Activated naive CD4-positive, alpha-beta T cell treated with anti-CD3 and anti-CD28 coated beads, Interleukin-2, amount 50 U/mL, for 24 hours (primary cell): ENCODE data around the gene CGA.

Experiments
- H3K27ac Mint-ChIP-seq: one replicate; pipeline ENCODE4 v1.8.0; 2021; ENCODE audit warnings: mild to moderate bottlenecking, mixed read lengths
- H3K27me3 Mint-ChIP-seq: one replicate; pipeline ENCODE4 v1.8.0; 2021; ENCODE audit warnings: mixed read lengths
- H3K36me3 Mint-ChIP-seq: one replicate; pipeline ENCODE4 v1.8.0; 2021; ENCODE audit warnings: mixed read lengths
- H3K4me1 Mint-ChIP-seq: one replicate; pipeline ENCODE4 v1.8.0; 2021; ENCODE audit warnings: mixed read lengths
- H3K4me3 Mint-ChIP-seq: one replicate; pipeline ENCODE4 v1.8.0; 2021; ENCODE audit warnings: mild to moderate bottlenecking, mixed read lengths
- H3K9me3 Mint-ChIP-seq: one replicate; pipeline ENCODE4 v1.8.0; 2021; ENCODE audit warnings: mixed read lengths

CGA gene

GRCh38 chr6:87101067-87101466 is 6.2 kb upstream of the CGA start:
- no peaks in the 10 kb centered on the region for H3K9me3 Mint-ChIP-seq
- H3K27ac Mint-ChIP-seq, result no peak overlapping the region
- no peak overlapping the region for H3K4me3 Mint-ChIP-seq
- H3K27me3 Mint-ChIP-seq, result no peaks in the 10 kb centered on the region
- H3K4me1 Mint-ChIP-seq, result no peaks in the 10 kb centered on the region
- H3K36me3 Mint-ChIP-seq, result no peaks in the 10 kb centered on the region

- Mint-ChIP-seq H3K27me3 (peaks cover 1% of the 10 kb centered on the region), H3K27ac (no peak overlapping the region), H3K9me3 (no peaks in the 10 kb centered on the region), H3K4me3 (no peak overlapping the region), H3K36me3 (no peaks in the 10 kb centered on the region), H3K4me1 (no peaks in the 10 kb centered on the region)
Observed at GRCh38 chr6:87100216-87100615, 5.3 kb upstream of the CGA start.

GRCh38 chr6:87099472-87099871 is 4.6 kb upstream of the CGA start:
- no peaks in the 10 kb centered on the region for H3K36me3 Mint-ChIP-seq
- no peak overlapping the region for H3K27ac Mint-ChIP-seq
- H3K4me3 Mint-ChIP-seq, result no peak overlapping the region
- no peaks in the 10 kb centered on the region for H3K4me1 Mint-ChIP-seq
- peaks cover 1% of the 10 kb centered on the region for H3K27me3 Mint-ChIP-seq
- H3K9me3 Mint-ChIP-seq, result no peaks in the 10 kb centered on the region

- no peak overlapping the region for H3K4me3 Mint-ChIP-seq
- peaks cover 1% of the 10 kb centered on the region for H3K27me3 Mint-ChIP-seq
- H3K9me3 Mint-ChIP-seq, result no peaks in the 10 kb centered on the region
- H3K27ac Mint-ChIP-seq, result no peak overlapping the region
- no peaks in the 10 kb centered on the region for H3K4me1 Mint-ChIP-seq
- no peaks in the 10 kb centered on the region for H3K36me3 Mint-ChIP-seq
Observed at GRCh38 chr6:87094576-87094975, 330 bp downstream of the CGA start.

GRCh38 chr6:87093651-87094050 is 1.3 kb downstream of the CGA start:
- Mint-ChIP-seq H3K27me3 (peaks cover 1% of the 10 kb centered on the region), H3K36me3 (no peaks in the 10 kb centered on the region), H3K4me1 (no peaks in the 10 kb centered on the region), H3K9me3 (no peaks in the 10 kb centered on the region), H3K4me3 (no peak overlapping the region), H3K27ac (no peak overlapping the region)

- peaks cover 1% of the 10 kb centered on the region for H3K27me3 Mint-ChIP-seq
- no peaks in the 10 kb centered on the region for H3K36me3 Mint-ChIP-seq
- H3K4me3 Mint-ChIP-seq, result no peak overlapping the region
- no peaks in the 10 kb centered on the region for H3K4me1 Mint-ChIP-seq
- no peak overlapping the region for H3K27ac Mint-ChIP-seq
- H3K9me3 Mint-ChIP-seq, result no peaks in the 10 kb centered on the region
Observed at GRCh38 chr6:87093199-87093598, 1.7 kb downstream of the CGA start.

GRCh38 chr6:87092435-87092834 is 2.5 kb downstream of the CGA start:
- no peaks in the 10 kb centered on the region for H3K36me3 Mint-ChIP-seq
- no peaks in the 10 kb centered on the region for H3K4me1 Mint-ChIP-seq
- H3K4me3 Mint-ChIP-seq, result no peak overlapping the region
- no peaks in the 10 kb centered on the region for H3K9me3 Mint-ChIP-seq
- H3K27ac Mint-ChIP-seq, result no peak overlapping the region
- H3K27me3 Mint-ChIP-seq, result peaks cover 1% of the 10 kb centered on the region

GRCh38 chr6:87089135-87089534 is 5.8 kb downstream of the CGA start:
- H3K4me1 Mint-ChIP-seq, result no peaks in the 10 kb centered on the region
- peaks cover 2% of the 10 kb centered on the region for H3K27me3 Mint-ChIP-seq
- no peaks in the 10 kb centered on the region for H3K36me3 Mint-ChIP-seq
- no peaks in the 10 kb centered on the region for H3K9me3 Mint-ChIP-seq
- H3K27ac Mint-ChIP-seq, result no peak overlapping the region
- no peak overlapping the region for H3K4me3 Mint-ChIP-seq

GRCh38 chr6:87088076-87088475 is 6.8 kb downstream of the CGA start:
- Mint-ChIP-seq H3K36me3 (no peaks in the 10 kb centered on the region), H3K9me3 (no peaks in the 10 kb centered on the region), H3K4me3 (no peak overlapping the region), H3K27me3 (peaks cover 2% of the 10 kb centered on the region), H3K27ac (no peak overlapping the region), H3K4me1 (no peaks in the 10 kb centered on the region)

- H3K27me3 Mint-ChIP-seq, result peaks cover 4% of the 10 kb centered on the region
- no peak overlapping the region for H3K27ac Mint-ChIP-seq
Observed at GRCh38 chr6:87082160-87082721, 12.7 kb downstream of the CGA start.

GRCh38 chr6:87078983-87079616 is 15.8 kb downstream of the CGA start:
- H3K27me3 Mint-ChIP-seq, result peaks cover 2% of the 10 kb centered on the region
- H3K27ac Mint-ChIP-seq, result no peak overlapping the region
- H3K36me3 Mint-ChIP-seq, result no peaks in the 10 kb centered on the region
- H3K4me3 Mint-ChIP-seq, result no peak overlapping the region
- H3K9me3 Mint-ChIP-seq, result no peaks in the 10 kb centered on the region
- H3K4me1 Mint-ChIP-seq, result no peaks in the 10 kb centered on the region

More at GRCh38 chr6:87082160-87082721, 12.7 kb downstream of the CGA start:
- Mint-ChIP-seq H3K4me3 (no peak overlapping the region), H3K9me3 (no peaks in the 10 kb centered on the region), H3K4me1 (no peaks in the 10 kb centered on the region), H3K36me3 (no peaks in the 10 kb centered on the region)

- H3K4me1 Mint-ChIP-seq, result no peaks in the 10 kb centered on the region
- H3K36me3 Mint-ChIP-seq, result no peaks in the 10 kb centered on the region
- H3K27ac Mint-ChIP-seq, result no peak overlapping the region
- H3K9me3 Mint-ChIP-seq, result no peaks in the 10 kb centered on the region
- H3K27me3 Mint-ChIP-seq, result peaks cover 2% of the 10 kb centered on the region
- no peak overlapping the region for H3K4me3 Mint-ChIP-seq
Observed at GRCh38 chr6:87075168-87075567, 19.7 kb downstream of the CGA start.

- no peaks in the 10 kb centered on the region for H3K9me3 Mint-ChIP-seq
- H3K4me3 Mint-ChIP-seq, result no peak overlapping the region
- H3K27me3 Mint-ChIP-seq, result peaks cover 5% of the 10 kb centered on the region
- H3K27ac Mint-ChIP-seq, result no peak overlapping the region
- H3K36me3 Mint-ChIP-seq, result no peaks in the 10 kb centered on the region
- no peaks in the 10 kb centered on the region for H3K4me1 Mint-ChIP-seq
Observed at GRCh38 chr6:87074101-87074621, 20.7 kb downstream of the CGA start.

- no peaks in the 10 kb centered on the region for H3K4me1 Mint-ChIP-seq
- no peaks in the 10 kb centered on the region for H3K36me3 Mint-ChIP-seq
- peaks cover 6% of the 10 kb centered on the region for H3K27me3 Mint-ChIP-seq
- no peak overlapping the region for H3K4me3 Mint-ChIP-seq
- H3K27ac Mint-ChIP-seq, result no peak overlapping the region
- H3K9me3 Mint-ChIP-seq, result no peaks in the 10 kb centered on the region
Observed at GRCh38 chr6:87071683-87072082, 23.2 kb downstream of the CGA start.

- H3K4me1 Mint-ChIP-seq, result no peaks in the 10 kb centered on the region
- H3K36me3 Mint-ChIP-seq, result no peaks in the 10 kb centered on the region
- no peak overlapping the region for H3K27ac Mint-ChIP-seq
- no peak overlapping the region for H3K4me3 Mint-ChIP-seq
- H3K9me3 Mint-ChIP-seq, result no peaks in the 10 kb centered on the region
- H3K27me3 Mint-ChIP-seq, result peaks cover 6% of the 10 kb centered on the region
Observed at GRCh38 chr6:87070741-87071140, 24.2 kb downstream of the CGA start.

GRCh38 chr6:87068795-87069194 is 26.1 kb downstream of the CGA start:
- H3K27me3 Mint-ChIP-seq, result peaks cover 8% of the 10 kb centered on the region
- H3K4me3 Mint-ChIP-seq, result no peak overlapping the region
- H3K4me1 Mint-ChIP-seq, result no peaks in the 10 kb centered on the region
- no peak overlapping the region for H3K27ac Mint-ChIP-seq
- H3K36me3 Mint-ChIP-seq, result no peaks in the 10 kb centered on the region
- H3K9me3 Mint-ChIP-seq, result no peaks in the 10 kb centered on the region
